ENCODE measurements around the gene IRX2.

DNA sequence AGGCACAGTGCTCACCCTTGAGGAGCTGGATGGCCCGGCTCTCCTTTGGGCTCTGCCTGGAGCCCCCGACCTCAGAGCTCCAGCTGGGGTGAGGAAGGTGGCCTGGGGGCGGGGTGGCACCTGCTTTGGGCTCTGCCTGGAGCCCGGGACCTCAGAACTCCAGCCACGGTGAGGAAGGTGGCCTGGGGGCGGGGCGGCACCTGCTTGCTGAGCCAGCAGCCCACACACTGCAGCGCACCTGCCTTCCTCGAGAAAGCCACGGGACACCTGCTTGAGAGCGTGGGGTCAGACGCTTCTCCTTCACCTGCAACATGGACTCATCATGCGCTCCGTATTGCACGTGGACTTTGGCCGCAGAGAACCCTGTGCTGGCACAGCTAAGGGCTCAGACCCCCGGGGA, 51.8 kb downstream of the IRX2 start:
- TF ChIP-seq, protein P1, sequence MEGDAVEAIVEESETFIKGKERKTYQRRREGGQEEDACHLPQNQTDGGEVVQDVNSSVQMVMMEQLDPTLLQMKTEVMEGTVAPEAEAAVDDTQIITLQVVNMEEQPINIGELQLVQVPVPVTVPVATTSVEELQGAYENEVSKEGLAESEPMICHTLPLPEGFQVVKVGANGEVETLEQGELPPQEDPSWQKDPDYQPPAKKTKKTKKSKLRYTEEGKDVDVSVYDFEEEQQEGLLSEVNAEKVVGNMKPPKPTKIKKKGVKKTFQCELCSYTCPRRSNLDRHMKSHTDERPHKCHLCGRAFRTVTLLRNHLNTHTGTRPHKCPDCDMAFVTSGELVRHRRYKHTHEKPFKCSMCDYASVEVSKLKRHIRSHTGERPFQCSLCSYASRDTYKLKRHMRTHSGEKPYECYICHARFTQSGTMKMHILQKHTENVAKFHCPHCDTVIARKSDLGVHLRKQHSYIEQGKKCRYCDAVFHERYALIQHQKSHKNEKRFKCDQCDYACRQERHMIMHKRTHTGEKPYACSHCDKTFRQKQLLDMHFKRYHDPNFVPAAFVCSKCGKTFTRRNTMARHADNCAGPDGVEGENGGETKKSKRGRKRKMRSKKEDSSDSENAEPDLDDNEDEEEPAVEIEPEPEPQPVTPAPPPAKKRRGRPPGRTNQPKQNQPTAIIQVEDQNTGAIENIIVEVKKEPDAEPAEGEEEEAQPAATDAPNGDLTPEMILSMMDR (conservative IDR thresholded peaks at IDR 0.05) = no peak
- no peak for TF ChIP-seq ZFX (IDR thresholded peaks at IDR 0.05)
